Skin of body (tissue), 2 donors: ENCODE measurements around the gene PVALEF. TPM values are rescaled to one million over a fixed set of nuclear protein-coding genes. Genes with fewer than 3 reads are reported as not detected.

Source experiments
- small RNA-seq: library from RNA; depleted of rRNA; stranded (forward); fragments of <200 nt; gene quantifications from one replicate; pipeline ENCODE3, GENCODE V24; 2014; ENCODE audit warnings: low replicate concordance
- total RNA-seq: library from RNA; depleted of rRNA; stranded (reverse); fragments of >200 nt; gene quantifications from one replicate; pipeline ENCODE4 v1.2.3, GENCODE V29; 2014

The PVALEF gene
- total RNA-seq, 1 donor from 2014 or later, result not detected

Small RNA genes within 50 kb of the gene (small RNA-seq; reads per million reads assigned to genes)
- gene MIR1250 (not detected), gene MIR3065 (15.5 reads per million, percentile 93 among the genes with 10 or more reads in this experiment), gene MIR657 (not detected)

Other genes starting within 250 kb of the PVALEF start
- gene CHMP6, start 173.7 kb upstream of the PVALEF start, total RNA-seq, result 14.5 TPM
- gene BAIAP2, start 130.4 kb upstream of the PVALEF start, total RNA-seq, result 34.6 TPM
- 2.8 TPM for gene AATK, start 714 bp downstream of the PVALEF start, total RNA-seq
- 8.5 TPM for gene CEP131, start 57.5 kb downstream of the PVALEF start, total RNA-seq
- gene TEPSIN, start 73.5 kb downstream of the PVALEF start, total RNA-seq, result 9.7 TPM
- 10.7 TPM for gene NDUFAF8, start 73.8 kb downstream of the PVALEF start, total RNA-seq
- 29.2 TPM for gene SLC38A10, start 129.8 kb downstream of the PVALEF start, total RNA-seq
- 9.5 TPM for gene BAHCC1, start 229.9 kb downstream of the PVALEF start, total RNA-seq